ENCODE measurements around the gene MLLT1.

The MLLT1 gene

DNA sequence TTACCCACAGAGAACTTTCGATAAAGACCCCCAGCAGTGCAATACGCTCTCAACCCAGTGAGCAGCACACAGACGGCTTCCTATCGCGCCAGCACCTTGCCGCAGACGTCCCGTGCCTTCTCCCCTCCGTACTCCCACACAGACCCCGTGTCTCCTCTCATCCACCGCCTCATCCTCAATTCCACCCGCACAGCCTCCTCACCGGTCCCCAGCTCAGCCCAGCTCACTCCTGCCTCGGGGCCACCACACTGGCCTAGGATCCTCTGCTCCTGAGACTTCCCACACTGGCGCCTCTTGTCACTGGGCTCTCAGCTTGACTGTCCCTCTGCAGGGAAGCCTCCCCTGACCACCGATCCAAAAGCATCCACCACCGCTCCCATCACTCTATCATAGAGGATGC lies 9.0 kb downstream of the MLLT1 start:
- Histone ChIP-seq H3K4me3 (ENCODE audit: low read depth, low read length) (no peak overlapping the region), H3K27me3 (no peaks in the 10 kb centered on the region), H3K9me3 (no peaks in the 10 kb centered on the region), H3K4me1 (peaks cover 33% of the 10 kb centered on the region), H3K36me3 (peaks cover 44% of the 10 kb centered on the region)
- TF ChIP-seq, protein P1, sequence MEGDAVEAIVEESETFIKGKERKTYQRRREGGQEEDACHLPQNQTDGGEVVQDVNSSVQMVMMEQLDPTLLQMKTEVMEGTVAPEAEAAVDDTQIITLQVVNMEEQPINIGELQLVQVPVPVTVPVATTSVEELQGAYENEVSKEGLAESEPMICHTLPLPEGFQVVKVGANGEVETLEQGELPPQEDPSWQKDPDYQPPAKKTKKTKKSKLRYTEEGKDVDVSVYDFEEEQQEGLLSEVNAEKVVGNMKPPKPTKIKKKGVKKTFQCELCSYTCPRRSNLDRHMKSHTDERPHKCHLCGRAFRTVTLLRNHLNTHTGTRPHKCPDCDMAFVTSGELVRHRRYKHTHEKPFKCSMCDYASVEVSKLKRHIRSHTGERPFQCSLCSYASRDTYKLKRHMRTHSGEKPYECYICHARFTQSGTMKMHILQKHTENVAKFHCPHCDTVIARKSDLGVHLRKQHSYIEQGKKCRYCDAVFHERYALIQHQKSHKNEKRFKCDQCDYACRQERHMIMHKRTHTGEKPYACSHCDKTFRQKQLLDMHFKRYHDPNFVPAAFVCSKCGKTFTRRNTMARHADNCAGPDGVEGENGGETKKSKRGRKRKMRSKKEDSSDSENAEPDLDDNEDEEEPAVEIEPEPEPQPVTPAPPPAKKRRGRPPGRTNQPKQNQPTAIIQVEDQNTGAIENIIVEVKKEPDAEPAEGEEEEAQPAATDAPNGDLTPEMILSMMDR (IDR thresholded peaks at IDR 0.05; ENCODE audit: low read depth, low read length) = no peak
- no peak for DNase-seq

DNA sequence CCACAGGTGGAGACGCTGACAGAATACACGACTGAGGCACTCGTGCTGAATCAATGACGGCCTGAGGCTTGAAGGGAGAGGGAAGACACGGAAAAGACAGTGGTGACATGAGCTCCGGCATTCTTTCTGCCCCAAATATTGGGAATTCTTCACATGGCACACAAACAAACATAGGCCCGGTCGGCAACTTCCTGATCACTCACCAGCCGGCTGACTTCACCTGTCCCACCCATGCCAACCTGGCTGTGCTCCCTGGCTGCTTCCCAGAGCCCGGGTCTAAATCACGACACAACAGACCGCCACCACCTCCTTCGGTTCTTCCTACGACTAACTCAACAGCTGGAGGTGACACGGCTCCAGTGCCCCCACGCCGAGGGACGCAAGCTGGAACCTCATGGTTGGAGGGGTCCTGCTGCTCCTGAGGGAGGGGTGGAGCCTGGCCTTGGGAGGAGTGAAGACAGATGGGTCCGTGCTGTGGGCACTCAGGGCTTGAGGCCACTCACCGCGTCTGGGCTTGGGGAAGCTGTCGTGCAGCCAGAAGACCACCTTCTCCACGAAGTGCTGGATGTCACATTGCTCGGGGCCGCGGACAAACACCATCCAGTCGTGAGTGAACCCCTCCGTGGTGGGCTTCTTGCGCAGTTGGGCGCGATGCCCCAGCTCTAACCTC lies 9.6 kb downstream of the MLLT1 start:
- peaks cover 50% of the 10 kb centered on the region for H3K36me3 ChIP-seq
- no peaks in the 10 kb centered on the region for H3K27me3 ChIP-seq
- H3K4me3 ChIP-seq (ENCODE audit: low read depth, low read length) = no peak overlapping the region
- no peaks in the 10 kb centered on the region for H3K9me3 ChIP-seq
- TF ChIP-seq, protein P1 (IDR thresholded peaks at IDR 0.05; ENCODE audit: low read depth, low read length) = no peak
- no peak for DNase-seq
- H3K4me1 ChIP-seq = peaks cover 33% of the 10 kb centered on the region

DNA sequence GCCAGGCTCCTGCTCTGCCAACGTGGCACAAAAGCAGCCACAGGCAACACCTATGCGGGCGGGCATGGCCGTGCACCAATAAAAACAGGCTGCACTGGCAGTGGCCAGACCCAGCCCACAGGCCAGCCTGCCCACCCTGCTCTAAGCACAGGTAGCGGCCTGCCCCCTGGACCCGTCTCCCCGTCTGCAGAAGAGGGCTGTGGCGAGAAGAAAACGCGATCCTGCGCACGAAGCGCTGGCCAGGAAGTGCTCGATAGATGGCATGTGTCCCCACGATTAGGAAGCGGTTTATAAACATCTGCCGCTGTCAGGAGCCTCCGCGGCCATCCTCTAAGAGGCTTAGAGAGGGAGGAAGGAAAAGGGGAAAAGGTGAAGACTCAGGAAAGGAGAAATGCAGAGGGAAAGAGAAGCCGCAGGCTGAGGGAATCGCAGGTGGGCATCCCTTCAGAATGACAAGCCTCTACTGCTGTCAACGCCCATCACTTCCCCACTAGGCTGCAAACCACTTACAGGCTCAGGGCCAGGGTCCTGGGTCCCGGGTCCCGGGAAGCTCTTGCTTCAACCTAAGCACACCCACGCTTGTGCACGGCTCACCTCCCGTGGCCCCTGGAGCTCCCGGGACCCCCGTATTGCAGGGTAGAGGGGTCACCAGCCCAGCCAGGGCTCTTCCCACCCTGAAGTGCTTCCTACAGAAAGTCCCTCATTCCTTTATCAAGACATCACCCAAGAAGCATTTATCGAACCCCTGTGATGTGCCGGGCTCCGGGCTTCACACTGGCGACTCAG lies 10.5 kb downstream of the MLLT1 start:
- H3K27me3 ChIP-seq = no peaks in the 10 kb centered on the region
- no peak overlapping the region for H3K4me3 ChIP-seq (ENCODE audit: low read depth, low read length)
- H3K9me3 ChIP-seq = no peaks in the 10 kb centered on the region
- TF ChIP-seq, protein P1 (IDR thresholded peaks at IDR 0.05; ENCODE audit: low read depth, low read length) = no peak
- no peak for DNase-seq
- H3K4me1 ChIP-seq = peaks cover 25% of the 10 kb centered on the region
- peaks cover 53% of the 10 kb centered on the region for H3K36me3 ChIP-seq

DNA sequence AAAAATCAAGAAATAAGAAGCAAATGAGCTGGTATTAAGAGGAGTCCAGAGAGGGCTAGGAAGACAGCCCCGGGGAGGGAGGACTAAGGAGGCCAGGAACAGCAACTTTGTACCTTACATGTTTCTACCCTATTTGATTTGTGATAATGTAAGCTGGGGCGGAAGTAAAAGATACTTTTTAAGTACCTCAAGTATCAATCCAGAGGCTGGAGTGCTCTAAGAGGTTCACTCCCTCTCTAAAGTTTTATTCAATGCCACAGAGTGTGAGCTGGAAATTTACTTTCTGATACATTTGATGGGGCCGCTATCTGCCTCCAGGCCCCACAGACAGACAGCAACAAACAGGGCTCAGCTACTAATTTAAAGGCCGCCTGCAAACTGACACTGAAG lies 11.4 kb downstream of the MLLT1 start:
- no peak for DNase-seq
- Histone ChIP-seq H3K9me3 (no peaks in the 10 kb centered on the region), H3K4me3 (ENCODE audit: low read depth, low read length) (no peak overlapping the region), H3K4me1 (peaks cover 16% of the 10 kb centered on the region), H3K36me3 (peaks cover 57% of the 10 kb centered on the region), H3K27me3 (no peaks in the 10 kb centered on the region)
- TF ChIP-seq, protein P1 (IDR thresholded peaks at IDR 0.05; ENCODE audit: low read depth, low read length) = no peak

DNA sequence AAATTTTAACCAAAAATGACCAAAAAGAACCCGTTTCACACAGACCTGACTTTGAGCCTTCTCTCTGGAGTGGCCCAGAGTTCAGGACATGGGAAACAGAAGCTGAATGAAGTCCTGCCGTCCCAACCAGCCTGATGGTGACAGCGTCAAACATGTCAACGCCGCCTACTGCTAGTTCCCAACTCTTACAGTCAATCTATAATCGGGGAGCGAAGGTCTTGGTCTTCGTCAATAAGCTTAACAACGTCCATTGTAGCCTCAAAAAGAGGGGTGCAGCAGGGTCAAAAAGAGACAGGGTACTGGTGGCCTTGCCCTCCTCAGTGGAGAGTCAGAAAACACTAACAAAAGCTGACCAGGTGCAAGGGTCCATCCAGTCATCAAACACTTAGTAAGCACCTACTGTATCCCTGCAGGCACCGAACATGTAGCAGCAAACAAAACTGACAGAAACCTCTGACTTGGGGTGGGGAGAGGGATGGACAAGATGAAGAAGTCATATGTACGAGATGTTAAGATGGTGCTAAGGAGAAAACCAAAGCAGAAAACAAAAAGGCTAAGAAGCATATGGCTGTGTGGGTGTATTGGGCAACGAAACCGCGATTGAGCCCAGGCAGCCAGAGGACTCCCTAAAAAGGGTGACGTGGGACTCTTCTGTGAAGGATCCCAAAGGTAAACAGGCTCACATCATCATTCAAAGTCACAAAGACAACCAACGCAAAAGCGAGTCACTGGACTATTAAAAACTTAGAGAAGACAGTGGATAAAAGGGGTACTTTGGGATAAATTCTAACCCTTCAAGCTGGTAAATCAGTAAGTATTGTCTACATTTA lies 12.0 kb downstream of the MLLT1 start:
- H3K4me3 ChIP-seq (ENCODE audit: low read depth, low read length) = no peak overlapping the region
- TF ChIP-seq, protein P1 (IDR thresholded peaks at IDR 0.05; ENCODE audit: low read depth, low read length) = no peak
- no peak for DNase-seq
- no peaks in the 10 kb centered on the region for H3K9me3 ChIP-seq
- peaks cover 13% of the 10 kb centered on the region for H3K4me1 ChIP-seq
- H3K36me3 ChIP-seq = peaks cover 62% of the 10 kb centered on the region
- H3K27me3 ChIP-seq = no peaks in the 10 kb centered on the region

Data from BE2C (cell line).